H1 (cell line): ENCODE measurements around the gene PLEKHM1. TPM values are rescaled to one million over a fixed set of nuclear protein-coding genes. Genes with fewer than 3 reads are reported as not detected.

Experiments
- CTCF ChIA-PET: fragments of 300-600 bp; sonication (Branson Sonifier 250); formaldehyde crosslinking; loops from one replicate; lab custom pipeline; 2021; ENCODE audit not compliant: partially characterized antibody; lab: Charles Lee
- POLR2A ChIA-PET: fragments of 300-600 bp; sonication (Branson Sonifier 250); formaldehyde crosslinking; loops from one replicate; lab custom pipeline; 2021; ENCODE audit warnings: inconsistent platforms; ENCODE audit not compliant: partially characterized antibody; lab: Charles Lee
- DNase-seq, 2 experiments: peaks; one replicate each; pipeline versions ENCODE4 v3.0.0 to v3.0.0-alpha.2; 2010 to 2022; ENCODE audit warnings: low spot score in 2 of 2, low read depth in 1 of 2, mixed read lengths in 1 of 2
- FAIRE-seq: peaks from 2 replicates; lab custom pipeline; 2011; peaks lifted over from hg19 to GRCh38; lab: Jason Lieb, UNC
- H2AFZ ChIP-seq: 2 replicates; pipeline ENCODE4 v1.8.1; 2012; ENCODE audit warnings: low read length, inconsistent platforms
- H2AK5ac ChIP-seq: 2 replicates; pipeline ENCODE4 v1.6.1; 2013; ENCODE audit warnings: low read depth, low read length
- H2BK120ac ChIP-seq: replicated peaks from 2 replicates; pipeline ENCODE3; 2013; ENCODE audit warnings: low read depth, low read length, inconsistent platforms
- H2BK12ac ChIP-seq: 2 replicates; pipeline ENCODE4 v1.6.1; 2013; ENCODE audit warnings: low read depth, low read length
- H2BK15ac ChIP-seq: 2 replicates; pipeline ENCODE4 v1.6.1; 2013; ENCODE audit warnings: low read length
- H2BK20ac ChIP-seq: 2 replicates; pipeline ENCODE4 v1.6.1; 2013; ENCODE audit warnings: low read length
- H2BK5ac ChIP-seq: 2 replicates; pipeline ENCODE4 v1.6.1; 2013; ENCODE audit warnings: low read depth, low read length
- H3K14ac ChIP-seq: 2 replicates; pipeline ENCODE4 v1.6.1; 2013; ENCODE audit warnings: inconsistent platforms; ENCODE audit not compliant: insufficient read length
- H3K18ac ChIP-seq: 2 replicates; pipeline ENCODE4 v1.6.1; 2013; ENCODE audit warnings: low read length; ENCODE audit errors: extremely low read depth
- H3K23ac ChIP-seq: 2 replicates; pipeline ENCODE4 v1.6.1; 2013; ENCODE audit warnings: inconsistent platforms; ENCODE audit not compliant: insufficient read length
- H3K23me2 ChIP-seq: 2 replicates; pipeline ENCODE4 v1.6.1; 2013; ENCODE audit warnings: low read depth, low read length
- H3K27ac ChIP-seq: 2 replicates; pipeline ENCODE4 v1.6.1; 2011; ENCODE audit warnings: low read depth, low read length, inconsistent platforms
- H3K27me3 ChIP-seq, 4 experiments: replicated peaks in 1 of 4; 1 replicate in 1 of 4; 2 replicates in 3 of 4; pipeline versions ENCODE4 v1.6.1 to v1.8.1; 2011 to 2013; ENCODE audit warnings: low read length in 3 of 4, mild to moderate bottlenecking in 3 of 4, inconsistent platforms in 2 of 4, mixed read lengths in 2 of 4, moderate library complexity in 1 of 4; ENCODE audit not compliant: control insufficient read depth in 3 of 4, insufficient read depth in 3 of 4; ENCODE audit errors: extremely low read depth in 1 of 4
- H3K36me3 ChIP-seq, 4 experiments: 2 replicates each; pipeline versions ENCODE4 v1.6.1 to v1.8.1; 2011 to 2013; ENCODE audit warnings: mild to moderate bottlenecking in 4 of 4, low read length in 3 of 4, moderate library complexity in 2 of 4, control low read depth in 1 of 4, inconsistent platforms in 1 of 4; ENCODE audit not compliant: insufficient read depth in 4 of 4, control insufficient read depth in 2 of 4
- H3K4ac ChIP-seq: replicated peaks from 2 replicates; pipeline ENCODE3; 2013; ENCODE audit warnings: low read length, low read depth, mixed read lengths, inconsistent platforms; ENCODE audit not compliant: insufficient read length
- H3K4me1 ChIP-seq, 4 experiments: replicated peaks in 1 of 4; 1 replicate in 1 of 4; 2 replicates in 3 of 4; pipeline versions ENCODE4 v1.6.1 to v1.8.1; 2011 to 2013; ENCODE audit warnings: low read length in 3 of 4, inconsistent platforms in 2 of 4, mixed read lengths in 1 of 4; ENCODE audit not compliant: insufficient read depth in 4 of 4, control insufficient read depth in 3 of 4
- H3K4me2 ChIP-seq, 2 experiments: 2 replicates each; pipeline versions ENCODE4 v1.6.1 to v1.8.1; 2011 to 2013; ENCODE audit warnings: low read depth in 2 of 2, low read length in 2 of 2, control low read depth in 1 of 2, inconsistent platforms in 1 of 2, mild to moderate bottlenecking in 1 of 2; ENCODE audit not compliant: insufficient read depth in 1 of 2
- H3K4me3 ChIP-seq, 4 experiments: fragments of 200-600, 300-600 bp in 1 of 4; sonication (generic), shearing (Covaris generic), sonication (Bioruptor Twin) in 1 of 4; 2 replicates each; pipeline versions ENCODE4 v1.5.1 to v1.8.1; 2011 to 2016; ENCODE audit warnings: low read length in 4 of 4, low read depth in 3 of 4, control low read depth in 2 of 4, inconsistent platforms in 2 of 4, mild to moderate bottlenecking in 2 of 4, mixed read lengths in 1 of 4, moderate library complexity in 1 of 4; ENCODE audit not compliant: insufficient read depth in 2 of 4; ENCODE audit errors: extremely low read depth in 1 of 4
- H3K56ac ChIP-seq: replicated peaks from 2 replicates; pipeline ENCODE3; 2013; ENCODE audit warnings: low read depth, mild to moderate bottlenecking, mixed read lengths, low read length, inconsistent platforms; ENCODE audit not compliant: insufficient read length
- H3K79me1 ChIP-seq: 2 replicates; pipeline ENCODE4 v1.6.1; 2013; ENCODE audit warnings: low read depth, low read length, control low read depth
- H3K79me2 ChIP-seq, 2 experiments: 2 replicates each; pipeline versions ENCODE4 v1.6.1 to v1.8.1; 2012 to 2013; ENCODE audit warnings: low read length in 2 of 2, mild to moderate bottlenecking in 2 of 2, inconsistent platforms in 1 of 2; ENCODE audit not compliant: insufficient read depth in 2 of 2, control insufficient read depth in 1 of 2
- H3K9ac ChIP-seq, 4 experiments: replicated peaks in 1 of 4; 1 replicate in 1 of 4; 2 replicates in 3 of 4; pipeline versions ENCODE4 v1.6.1 to v1.8.1; 2011 to 2013; ENCODE audit warnings: low read depth in 3 of 4, low read length in 3 of 4, control low read depth in 2 of 4, mild to moderate bottlenecking in 2 of 4, moderate library complexity in 2 of 4, inconsistent platforms in 1 of 4; ENCODE audit errors: extremely low read depth in 1 of 4
- H3K9me3 ChIP-seq, 2 experiments: 2 replicates each; pipeline versions ENCODE4 v1.6.1 to v1.8.1; 2012 to 2013; ENCODE audit warnings: mild to moderate bottlenecking in 2 of 2, moderate library complexity in 2 of 2, control low read depth in 1 of 2, inconsistent platforms in 1 of 2, low read depth in 1 of 2, low read length in 1 of 2, mixed read lengths in 1 of 2; ENCODE audit not compliant: insufficient read depth in 2 of 2
- H4K20me1 ChIP-seq, 2 experiments: replicated peaks in 1 of 2; 2 replicates each; pipeline versions ENCODE3 to v1.8.1; 2011 to 2013; ENCODE audit warnings: inconsistent platforms in 2 of 2, low read length in 2 of 2, mild to moderate bottlenecking in 1 of 2; ENCODE audit not compliant: insufficient read depth in 2 of 2, control insufficient read depth in 1 of 2
- H4K5ac ChIP-seq: 2 replicates; pipeline ENCODE4 v1.6.1; 2013; ENCODE audit warnings: low read length, low read depth, mixed read lengths, inconsistent platforms; ENCODE audit not compliant: insufficient read length
- H4K8ac ChIP-seq: 2 replicates; pipeline ENCODE4 v1.8.0; 2013; ENCODE audit warnings: mild to moderate bottlenecking, moderate library complexity, low read length, inconsistent platforms; ENCODE audit not compliant: insufficient read depth; ENCODE audit errors: extremely low read depth
- H4K91ac ChIP-seq: replicated peaks from 2 replicates; pipeline ENCODE3; 2013; ENCODE audit warnings: low read length, mixed read lengths, inconsistent platforms; ENCODE audit not compliant: insufficient read length
- ATF2 ChIP-seq: IDR thresholded peaks from 2 replicates; pipeline ENCODE4 v1.6.1; 2012; ENCODE audit warnings: low read length, inconsistent platforms
- BRCA1 ChIP-seq: IDR thresholded peaks from 2 replicates; pipeline ENCODE4 v1.6.1; 2012; ENCODE audit warnings: low read depth, low read length, improper control_type of control experiment
- CBX5 ChIP-seq: fragments of 300-800, 300-1000 bp; sonication (generic); IDR thresholded peaks from 2 replicates; pipeline ENCODE4 v1.7.1; 2016; ENCODE audit warnings: antibody characterized with exemption, low read length, low read depth
- CBX8 ChIP-seq: fragments of 300-800, 300-1000 bp; sonication (generic); IDR thresholded peaks from 2 replicates; pipeline ENCODE4 v1.7.1; 2016; ENCODE audit warnings: low read depth, low read length, borderline replicate concordance
- JUND ChIP-seq: IDR thresholded peaks from 2 replicates; pipeline ENCODE4 v1.6.1; 2011; ENCODE audit warnings: mild to moderate bottlenecking, improper control_type of control experiment, low read length
- SIN3A ChIP-seq, 2 experiments: IDR thresholded peaks in 1 of 2; conservative IDR thresholded peaks in 1 of 2; 2 replicates each; pipeline ENCODE4 v1.6.1; 2011 to 2012; ENCODE audit warnings: low read length in 2 of 2, improper control_type of control experiment in 1 of 2, low read depth in 1 of 2, mild to moderate bottlenecking in 1 of 2
- SIX5 ChIP-seq: IDR thresholded peaks from 2 replicates; pipeline ENCODE4 v1.6.1; 2011; ENCODE audit warnings: mild to moderate bottlenecking, low read depth, low read length
- TBP ChIP-seq: IDR thresholded peaks from 2 replicates; pipeline ENCODE4 v1.6.1; 2011; ENCODE audit warnings: low read depth, low read length, improper control_type of control experiment
- USF2 ChIP-seq: IDR thresholded peaks from 2 replicates; pipeline ENCODE4 v1.6.1; 2011; ENCODE audit warnings: low read length, improper control_type of control experiment
- WGBS, 2 experiments: shearing (Covaris generic) in 1 of 2; methylation state at CpG; one replicate each; pipeline versions ENCODE4 v1.1.6 to v1.1.7; 2013 to 2015; ENCODE audit warnings: low lambda C conversion rate in 2 of 2, mixed read lengths in 2 of 2, inconsistent platforms in 1 of 2, low coverage in 1 of 2, missing lambda C conversion rate in 1 of 2; ENCODE audit not compliant: insufficient replicate concordance in 2 of 2, insufficient coverage in 1 of 2, insufficient read length in 1 of 2; ENCODE audit errors: extremely low coverage in 1 of 2, missing lambda C conversion rate in 1 of 2; 5-methylcytosine and 5-hydroxymethylcytosine counted together
- polyA plus RNA-seq, 7 experiments: library from polyadenylated mRNA; depleted of rRNA in 3 of 7; stranded (reverse) in 5 of 7; unstranded in 2 of 7; fragments of >200 nt in 5 of 7; fragments of 200-250 nt in 2 of 7; gene quantifications; 1 replicate in 5 of 7; 2 replicates in 1 of 7; 4 replicates in 1 of 7; pipeline versions ENCODE4 v1.2.1 to v1.2.3, GENCODE V29; 2011 to 2013; ENCODE audit warnings: missing spikeins in 2 of 7, mixed read lengths in 2 of 7
- total RNA-seq: library from RNA; stranded (reverse); fragmentation: NEBNext Ultra II Directional; extraction: Animal tissue kit (Norgen Biotek cat#: 25700); gene quantifications from 2 replicates; pipeline ENCODE4 v1.2.1, GENCODE V29; 2021

The PLEKHM1 gene
- total and polyA plus RNA-seq, 2 of the 8 experiments (the other 6 are each of a cell fraction or from before 2014, with no cell fraction given): 7.6 to 17.9 TPM

- Histone ChIP-seq H3K18ac (no peak overlapping the region), H3K23ac (no peak overlapping the region), H2BK120ac (no peak overlapping the region), H3K23me2 (no peaks in the 10 kb centered on the region), H4K91ac (no peak overlapping the region), H4K5ac (no peak overlapping the region), H2BK20ac (no peak overlapping the region), H4K8ac (no peak overlapping the region), H3K4me2 (no peak overlapping the region), H3K36me3 (no peaks in the 10 kb centered on the region), H2BK12ac (0 out of 2 replicates have a peak overlapping the region, but pooled peaks have one; percentile 68), H3K27ac (no peak overlapping the region), H2AFZ (no peak overlapping the region), H3K4me1 (peaks cover 0 to 17% (median 8%) of the 10 kb centered on the region in 4 experiments; a peak in 5 of 7 replicates), H4K20me1 (peaks cover 0 to 2% of the 10 kb centered on the region in 2 experiments), H3K9ac (peak overlapping the region in 1 of 4 experiments; percentile 21; a peak in 2 of 7 replicates), H3K9me3 (no peaks in the 10 kb centered on the region), H3K14ac (no peak overlapping the region), H2AK5ac (no peak overlapping the region), H3K4ac (no peak overlapping the region), H2BK15ac (no peak overlapping the region), H2BK5ac (peak overlapping the region; percentile 60), H3K56ac (no peak overlapping the region), H3K79me1 (peaks cover 6% of the 10 kb centered on the region; the same call in 1 of the 2 replicates), H3K27me3 (no peaks in the 10 kb centered on the region), H3K4me3 (no peak overlapping the region), H3K79me2 (no peaks in the 10 kb centered on the region)
- FAIRE-seq: no peak
- WGBS, 2 experiments: 81% methylated on average over 5 of the region's 5 CpGs; no CpG with 5 or more reads in 1 of the 2 experiments
- POLR2A ChIA-PET: interaction anchor here (1.4 kb wide), 1 partner anchor 14 kb away, joined by 3 read pairs; no protein-coding TSS in a partner anchor
- DNase-seq: no peak
- CTCF ChIA-PET: interaction anchor here (0.7 to 3.5 kb wide), 7 partner anchors 12 to 283 kb away, joined by 3 to 21 read pairs (median 5); no protein-coding TSS in a partner anchor
- TF ChIP-seq JUND (no peak), USF2 (no peak), ATF2 (no peak), BRCA1 (no peak), CBX8 (no peak), TBP (no peak), SIX5 (no peak), SIN3A (conservative IDR thresholded peaks at IDR 0.05 in 1 of 2, IDR thresholded peaks at IDR 0.05 in 1 of 2; ENCODE audit: low read depth in 1 of 2, low read length in 2 of 2) (no peak), CBX5 (no peak)
Observed at GRCh38 chr17:45411348-45412105, 79.0 kb downstream of the PLEKHM1 start.
